Spleen (tissue), 7 donors: ENCODE results near the gene ICAM1.
"Not testable (repeated sequence)": the region's sequence is repeated elsewhere in the genome, so short reads cannot be mapped to it uniquely, and the experiment has no call there.

Experiments
- CTCF ChIP-seq, 11 experiments: fragments of 200-600 bp in 7 of 11; fragments of 450-650 bp in 4 of 11; sonication (generic) in 4 of 11; IDR thresholded peaks in 8 of 11; conservative IDR thresholded peaks in 3 of 11; 1 replicate in 7 of 11; 2 replicates in 4 of 11; pipeline versions ENCODE4 v1.4.0 to v1.8.0; 2016 to 2021; ENCODE audit warnings: antibody characterized with exemption in 11 of 11, inconsistent platforms in 4 of 11, mild to moderate bottlenecking in 1 of 11
- POLR2AphosphoS5 ChIP-seq, 3 donors: sonication (generic); formaldehyde crosslinking; IDR thresholded peaks; one replicate each; pipeline ENCODE4 v1.5.1; 2017; ENCODE audit warnings: antibody characterized with exemption in 3 of 3
- donor health status: DM: no; HTN: no; CAD: no; lungs with moderate emphysema.
- donor health status: DM: no; HTN: no; CAD: no.
- donor health status: DM: no; HTN: no; CAD: no.

- TF ChIP-seq CTCF (IDR thresholded peaks at IDR 0.05 in 8 of 11, conservative IDR thresholded peaks at IDR 0.05 in 3 of 11); POLR2AphosphoS5 (IDR thresholded peaks at IDR 0.05): not testable (repeated sequence)
These were observed 35.5 kb upstream of the ICAM1 start for GRCh38 chr19:10235409-10235808.
